ENCODE measurements around the gene MAP1LC3C.

The MAP1LC3C gene

GRCh38 chr1:241950390-241950789 lies 48.5 kb downstream of the MAP1LC3C start:
- no peak for DNase-seq (ENCODE audit: low spot score)

GRCh38 chr1:241947354-241947753 lies 51.5 kb downstream of the MAP1LC3C start:
- no peak for DNase-seq (ENCODE audit: low spot score)
- TF ChIP-seq CTCF (IDR thresholded peaks at IDR 0.05; ENCODE audit: extremely low read depth, missing control alignments) = no peak

More at GRCh38 chr1:241950390-241950789, 48.5 kb downstream of the MAP1LC3C start:
- TF ChIP-seq CTCF (IDR thresholded peaks at IDR 0.05; ENCODE audit: extremely low read depth, missing control alignments) = no peak
